B cell (primary cell): ENCODE measurements around the gene AHCY.

ENCODE experiments used
- CTCF ChIP-seq: fragments of 200-600 bp; IDR thresholded peaks from one replicate; pipeline ENCODE4 v1.8.0; 2022; ENCODE audit warnings: antibody characterized with exemption, mild to moderate bottlenecking
- EZH2 ChIP-seq: IDR thresholded peaks from 2 replicates; pipeline ENCODE4 v1.6.1; 2012; ENCODE audit warnings: borderline replicate concordance, low read depth, mild to moderate bottlenecking, moderate library complexity, low read length; ENCODE audit not compliant: insufficient read depth, poor library complexity, severe bottlenecking

GRCh38 chr20:34320861-34321260, 17.7 kb upstream of the AHCY start:
- TF ChIP-seq CTCF (no peak), EZH2 (no peak)
